Endometrium (tissue), 2 donors: ENCODE measurements around the gene PVRIG.
"Not testable (repeated sequence)": the region's sequence is repeated elsewhere in the genome, so short reads cannot be mapped to it uniquely, and the experiment has no call there.

ENCODE experiments used
- FAIRE-seq: peaks from 2 replicates; lab custom pipeline; 2012; peaks lifted over from hg19 to GRCh38; lab: Jason Lieb, UNC
- donor health status: control.
- donor health status: control.

PVRIG gene

DNA sequence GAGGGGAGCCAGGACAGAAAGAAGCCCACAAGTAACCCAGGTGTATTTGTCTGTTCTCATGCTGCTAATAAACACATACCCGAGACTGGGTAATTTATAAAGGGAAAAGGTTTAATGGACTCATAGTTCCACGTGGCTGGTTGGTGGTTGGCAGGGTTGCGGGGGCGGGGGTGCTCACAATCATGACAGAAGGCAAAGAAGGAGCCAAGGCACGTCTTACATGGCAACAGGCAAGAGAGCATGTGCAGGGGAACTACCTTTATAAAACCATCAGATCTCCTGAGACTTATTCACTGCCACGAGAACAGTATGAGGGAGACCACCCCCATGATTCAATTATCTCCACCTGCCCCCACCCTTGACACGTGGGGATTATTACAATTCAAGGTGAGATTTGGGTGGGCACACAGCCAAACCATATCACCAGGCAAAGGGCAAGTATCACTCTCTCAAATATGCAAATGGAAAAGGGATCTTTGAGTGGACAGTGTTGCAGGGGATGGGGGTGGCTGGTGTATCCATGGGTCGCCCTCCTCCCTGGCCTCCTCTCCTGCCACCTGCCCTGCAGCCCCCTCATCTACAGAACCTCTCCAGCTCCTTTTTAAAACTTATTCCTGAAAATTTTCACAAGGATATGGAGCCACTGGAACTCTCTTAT, 15.0 kb downstream of the PVRIG start:
- not testable (repeated sequence) for FAIRE-seq

DNA sequence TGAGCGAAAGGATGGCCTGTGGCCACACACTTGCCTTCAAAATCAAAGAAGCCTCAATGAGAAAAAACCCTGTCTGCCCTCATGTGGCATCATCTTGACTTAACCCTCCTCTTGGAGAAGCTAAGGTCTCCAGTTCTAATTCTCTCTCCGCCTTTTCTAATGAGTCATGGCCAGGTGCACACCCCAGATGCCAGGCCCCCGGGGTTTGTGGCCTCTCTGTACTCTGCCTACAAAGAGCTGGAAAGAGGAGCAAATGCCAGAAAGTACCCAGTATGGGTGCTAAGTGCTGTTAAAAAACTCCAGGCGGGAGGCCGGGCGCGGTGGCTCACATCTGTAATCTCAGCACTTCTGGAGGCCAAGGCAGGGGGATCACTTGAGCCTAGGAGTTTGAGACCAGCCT, 20.2 kb downstream of the PVRIG start:
- not testable (repeated sequence) for FAIRE-seq

DNA sequence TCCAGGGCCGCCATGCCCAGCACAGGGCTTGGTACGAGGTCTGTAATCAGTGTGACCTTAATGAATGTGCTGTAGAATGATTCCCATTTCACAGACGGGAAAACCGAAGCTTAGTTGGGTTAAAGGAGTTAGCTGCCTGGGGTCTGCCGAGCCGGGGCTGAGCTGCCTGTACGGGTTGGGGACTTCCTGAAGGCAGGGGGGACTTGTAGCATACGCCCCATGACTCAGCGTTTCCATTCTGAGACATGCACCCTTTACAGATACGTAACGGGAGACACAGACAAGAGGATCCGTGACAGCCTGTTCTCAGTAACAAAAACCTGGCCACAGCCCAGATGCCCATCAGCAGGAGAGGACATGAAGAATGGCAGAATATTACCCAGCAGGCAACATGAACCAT, 23.6 kb downstream of the PVRIG start:
- FAIRE-seq = not testable (repeated sequence)

DNA sequence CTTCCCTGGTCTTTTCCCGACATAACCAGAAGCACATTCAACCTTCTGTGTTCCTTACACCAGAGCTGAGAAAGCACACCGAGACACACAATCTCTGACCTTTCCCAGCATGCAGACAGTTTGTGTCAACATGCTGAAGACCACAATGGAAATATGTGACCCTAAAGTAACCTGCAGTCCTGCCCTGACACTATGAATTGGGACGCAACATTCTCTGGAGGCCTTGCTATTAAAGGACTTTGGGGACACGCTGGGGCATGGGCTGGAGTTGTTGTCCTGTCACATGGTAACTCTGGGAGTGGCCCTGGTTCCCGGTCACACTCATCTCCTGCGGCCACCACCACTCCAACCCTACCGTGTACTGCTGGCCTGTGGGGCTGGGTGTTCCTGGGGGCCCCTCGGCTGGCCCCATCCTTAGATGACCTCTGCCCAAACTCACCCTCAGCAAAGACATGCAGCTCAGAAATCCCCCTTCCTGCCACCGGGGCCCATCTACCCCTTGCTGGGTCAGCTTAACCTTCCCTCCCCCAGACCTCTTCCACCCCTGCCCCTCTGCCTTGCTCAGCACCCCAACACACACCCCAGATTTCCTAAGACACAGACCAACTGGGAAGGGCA, 25.3 kb downstream of the PVRIG start:
- FAIRE-seq = not testable (repeated sequence)

DNA sequence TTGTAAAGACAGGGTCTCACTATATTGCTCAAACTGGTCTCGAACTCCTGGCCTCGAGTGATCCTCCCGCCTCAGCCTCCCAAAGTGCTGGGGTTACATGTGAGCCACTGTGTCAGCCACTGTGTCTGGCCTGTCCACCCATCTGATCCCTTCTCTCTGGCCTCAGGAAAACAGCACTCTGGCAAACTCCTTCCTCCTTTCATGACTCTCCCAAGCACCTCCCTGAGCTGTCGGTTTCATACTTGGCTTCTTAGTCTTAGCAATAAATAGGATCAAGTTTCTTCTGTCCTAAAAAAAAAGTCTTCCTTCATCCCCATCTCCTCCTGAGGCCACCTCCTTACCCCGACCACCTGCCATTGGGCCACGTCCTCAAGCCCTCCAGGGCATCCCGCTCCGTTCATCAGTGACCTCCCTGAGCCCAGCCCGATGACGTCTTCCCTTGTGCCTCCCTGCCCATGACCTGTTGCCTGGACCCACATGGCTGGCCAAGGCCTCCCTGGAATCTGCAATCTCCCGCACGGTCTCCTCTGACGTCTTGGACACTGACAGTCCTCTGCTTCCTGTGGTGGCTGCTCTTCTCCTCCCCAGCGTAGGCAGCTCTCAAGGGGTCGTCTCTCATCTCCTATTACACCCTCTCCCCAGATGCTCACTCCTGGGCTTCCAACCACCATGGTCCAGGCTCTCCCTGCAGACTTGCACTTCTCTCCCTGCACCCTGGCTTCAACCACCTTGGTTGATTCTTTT, 26.5 kb downstream of the PVRIG start:
- not testable (repeated sequence) for FAIRE-seq

DNA sequence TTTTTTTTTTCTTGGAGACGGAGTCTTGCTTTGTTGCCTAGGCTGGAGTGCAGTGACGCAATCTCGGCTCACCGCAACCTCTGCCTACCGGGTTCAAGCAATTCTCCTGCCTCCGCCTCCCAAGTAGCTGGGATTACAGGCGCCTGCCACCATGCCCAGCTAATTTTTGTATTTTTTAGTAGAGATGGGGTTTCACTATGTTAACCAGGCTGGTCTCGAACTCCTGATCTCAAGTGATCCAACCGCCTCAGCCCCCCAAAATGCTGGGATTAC, 27.1 kb downstream of the PVRIG start:
- FAIRE-seq = not testable (repeated sequence)

DNA sequence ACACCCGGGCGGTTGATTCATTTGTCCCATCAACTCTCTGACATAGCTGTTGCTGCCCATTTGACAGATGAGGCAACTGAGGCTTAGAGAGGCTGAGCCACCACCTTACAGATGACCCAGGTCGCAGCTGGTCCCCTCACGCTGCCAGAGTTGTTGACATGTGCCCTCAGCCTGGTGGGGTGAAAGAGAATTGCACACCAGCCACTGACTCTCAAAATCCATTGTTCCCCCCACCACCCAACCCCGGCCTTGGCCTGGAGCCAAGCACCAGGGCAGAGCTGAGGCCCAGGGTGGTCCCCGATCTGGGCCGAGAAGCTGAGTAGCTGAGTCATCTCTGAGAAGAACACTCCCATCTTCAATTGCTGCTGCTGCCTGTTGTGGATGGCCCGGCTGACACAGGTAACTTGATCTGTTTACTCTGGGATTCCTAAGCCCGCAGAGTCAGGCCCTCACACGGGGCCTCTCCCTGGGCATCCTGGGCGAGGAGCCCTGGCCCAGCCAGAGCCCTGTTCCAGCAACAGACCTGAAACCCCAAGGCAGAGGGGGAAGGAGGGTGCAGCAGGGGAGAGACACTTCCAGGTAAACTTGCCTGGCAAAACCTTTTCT, 27.5 kb downstream of the PVRIG start:
- no peak for FAIRE-seq

DNA sequence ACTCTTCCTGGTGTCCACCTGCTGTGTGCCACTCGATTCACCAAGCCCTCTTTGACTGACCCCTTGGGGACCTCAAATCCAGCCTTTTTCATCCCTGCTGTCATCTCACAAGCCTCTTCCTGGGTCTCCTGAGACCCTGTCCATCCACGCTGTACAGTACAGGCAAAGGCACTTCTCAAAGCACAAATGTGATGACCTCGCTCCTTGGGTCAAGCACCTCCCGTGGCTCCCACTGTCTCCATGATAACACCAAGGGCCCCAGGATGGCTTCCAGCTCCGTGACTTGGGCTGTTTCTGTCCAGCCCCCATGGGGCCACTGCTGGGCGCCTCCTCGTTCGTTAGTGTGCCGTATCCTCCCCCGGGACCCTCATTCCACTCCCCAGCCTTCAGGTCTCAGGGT, 28.7 kb downstream of the PVRIG start:
- FAIRE-seq = no peak

DNA sequence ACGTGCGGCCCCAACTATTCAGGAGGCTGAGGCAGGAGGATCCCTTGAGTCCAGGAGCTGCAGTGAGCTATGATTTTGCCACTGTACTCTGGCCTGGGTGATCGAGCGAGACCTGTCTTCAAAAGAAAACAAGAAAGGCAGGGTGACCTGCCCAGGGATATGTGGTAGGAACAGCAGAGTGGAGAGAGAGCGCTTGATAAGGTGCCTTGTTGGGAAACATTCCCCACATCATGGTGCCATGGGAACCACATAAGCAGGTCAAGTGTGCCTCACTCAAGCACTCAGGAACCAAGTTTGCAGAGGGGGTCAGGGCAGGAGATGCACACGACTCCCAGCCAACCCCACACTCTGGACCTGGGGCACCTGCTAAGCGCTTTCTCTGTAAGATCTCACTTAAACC, 37.3 kb downstream of the PVRIG start:
- no peak for FAIRE-seq

DNA sequence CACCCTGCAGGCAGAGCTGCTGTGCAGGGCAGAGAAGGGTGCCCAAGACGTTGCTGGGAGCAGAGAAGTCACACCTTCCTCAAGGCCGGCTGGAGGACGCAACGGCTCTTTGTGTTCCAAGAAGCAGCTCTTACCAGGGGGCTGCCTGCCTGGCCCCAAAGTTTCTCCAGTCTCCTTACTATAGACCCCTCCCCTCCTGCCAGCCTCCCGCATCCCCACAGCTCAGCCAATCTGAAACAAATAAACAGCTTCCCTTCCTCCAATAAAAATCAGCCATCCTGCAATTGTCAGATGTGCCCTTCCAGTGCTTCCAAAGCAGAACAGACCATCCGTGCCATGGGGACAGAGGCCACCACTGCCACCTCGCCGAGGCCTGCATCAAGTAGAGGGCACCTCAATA, 40.2 kb downstream of the PVRIG start:
- not testable (repeated sequence) for FAIRE-seq

DNA sequence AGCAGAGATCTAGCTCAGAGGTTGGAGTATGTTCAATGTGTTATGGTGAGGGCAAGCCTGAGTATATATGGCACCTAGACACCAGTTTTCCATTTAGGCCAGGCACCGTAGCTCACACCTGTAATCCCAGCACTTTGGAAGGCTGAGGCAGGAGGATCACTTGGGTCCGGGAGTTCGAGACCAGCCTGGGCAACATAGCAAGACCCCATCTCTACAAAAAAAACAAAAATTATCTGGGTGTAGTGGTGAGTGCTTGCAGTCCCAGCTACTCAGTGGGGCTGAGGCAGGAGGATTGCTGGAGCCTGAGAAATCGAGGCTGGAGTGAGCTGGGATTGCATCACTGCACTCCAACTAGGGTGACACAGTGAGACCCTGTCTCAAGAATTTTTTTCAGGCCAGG, 43.1 kb downstream of the PVRIG start:
- FAIRE-seq = not testable (repeated sequence)

DNA sequence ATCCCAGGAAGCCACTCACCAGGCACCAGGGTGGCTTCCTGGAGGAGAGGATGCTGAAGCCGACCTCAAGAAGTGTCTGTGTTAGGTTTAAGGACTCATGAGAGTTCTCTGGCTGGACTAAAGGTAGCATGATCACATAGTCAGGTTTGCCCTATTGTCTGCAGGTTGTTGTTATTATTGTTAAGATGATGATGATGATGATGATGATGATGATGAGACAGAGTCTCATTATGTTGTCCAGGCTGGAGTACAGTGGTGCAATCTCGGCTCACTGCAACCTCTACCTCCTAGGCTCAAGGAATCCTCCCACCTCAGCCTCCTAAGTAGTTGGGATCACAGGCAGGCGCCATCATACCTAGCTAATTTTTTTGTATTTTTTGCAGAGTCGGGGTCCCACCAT, 44.5 kb downstream of the PVRIG start:
- not testable (repeated sequence) for FAIRE-seq

DNA sequence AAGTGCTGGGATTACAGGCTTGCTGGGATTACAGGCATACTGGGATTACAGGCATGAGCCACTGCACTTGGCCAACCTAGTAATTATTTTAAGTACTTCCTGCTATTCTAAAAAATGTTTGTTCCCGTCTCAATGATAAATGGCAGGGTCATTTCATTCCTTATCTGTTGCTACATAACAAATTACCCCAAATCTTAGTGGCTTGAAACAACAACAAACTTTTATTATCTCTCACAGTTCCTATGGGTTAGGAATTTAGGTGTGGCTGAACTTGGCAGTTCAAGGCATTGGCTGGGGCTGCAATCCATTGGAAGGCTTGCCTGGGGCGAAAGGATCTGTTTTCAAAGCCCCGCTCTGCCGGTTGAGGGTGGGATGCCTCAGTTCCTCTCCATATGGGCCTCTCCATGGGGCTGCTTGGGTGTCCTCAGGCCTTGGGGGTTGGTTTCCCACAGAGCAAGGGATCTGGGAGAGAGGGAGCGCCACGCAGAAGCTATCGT, 45.0 kb downstream of the PVRIG start:
- not testable (repeated sequence) for FAIRE-seq

DNA sequence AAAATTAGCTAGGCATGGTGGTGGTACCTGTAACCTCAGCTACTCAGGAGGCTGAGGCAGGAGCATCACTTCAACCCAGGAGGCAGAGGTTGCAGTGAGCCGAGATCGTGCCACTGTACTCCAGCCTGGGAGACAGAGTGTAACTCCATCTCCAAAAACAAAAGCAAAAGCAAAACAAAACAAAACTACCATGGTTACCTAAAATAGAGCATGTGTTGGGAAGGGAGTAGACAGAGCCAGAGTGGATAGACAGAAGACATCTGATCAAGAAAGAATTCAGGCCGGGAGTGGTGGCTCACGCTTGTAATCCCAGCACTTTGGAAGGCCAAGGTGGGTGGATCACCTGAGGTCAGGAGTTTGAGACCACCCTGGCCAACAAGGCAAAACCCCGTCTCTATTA, 46.1 kb downstream of the PVRIG start:
- not testable (repeated sequence) for FAIRE-seq

DNA sequence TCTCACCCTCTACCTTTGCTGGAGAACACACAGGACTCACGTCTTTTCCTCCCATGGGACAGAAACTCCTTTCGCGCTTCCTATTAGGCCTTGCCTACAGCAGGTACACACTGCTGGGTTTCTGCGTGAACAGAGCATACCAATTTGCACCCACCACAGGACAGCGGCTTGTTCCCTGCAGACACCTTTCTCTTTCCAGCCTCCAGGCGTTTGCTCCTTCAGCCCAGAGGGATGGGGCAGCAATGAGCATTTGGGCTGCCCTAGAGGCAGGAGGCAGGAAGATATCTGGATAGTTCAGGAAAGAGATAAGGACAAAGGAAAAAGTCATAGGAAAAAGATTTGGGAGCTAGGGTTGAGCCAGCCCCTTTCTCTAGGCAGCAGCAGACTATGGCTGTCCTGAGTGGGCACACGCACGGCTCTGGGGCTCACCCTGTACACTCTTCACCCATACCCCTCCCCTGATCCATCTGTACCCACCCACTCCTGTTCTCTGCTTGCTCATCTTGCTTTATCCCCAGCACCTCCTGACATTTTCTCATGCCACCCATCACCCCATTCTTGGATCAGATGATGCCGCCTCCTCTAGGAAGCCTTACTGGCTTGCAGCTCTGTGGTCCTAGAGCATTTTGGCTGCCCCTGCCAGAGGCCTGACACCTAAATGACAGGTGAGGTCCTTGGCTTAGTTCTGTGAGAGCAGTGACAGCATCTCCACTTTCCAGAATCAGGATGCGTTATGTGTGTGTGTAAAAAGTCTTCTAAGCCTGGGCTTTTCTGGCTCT, 47.0 kb downstream of the PVRIG start:
- FAIRE-seq = no peak

DNA sequence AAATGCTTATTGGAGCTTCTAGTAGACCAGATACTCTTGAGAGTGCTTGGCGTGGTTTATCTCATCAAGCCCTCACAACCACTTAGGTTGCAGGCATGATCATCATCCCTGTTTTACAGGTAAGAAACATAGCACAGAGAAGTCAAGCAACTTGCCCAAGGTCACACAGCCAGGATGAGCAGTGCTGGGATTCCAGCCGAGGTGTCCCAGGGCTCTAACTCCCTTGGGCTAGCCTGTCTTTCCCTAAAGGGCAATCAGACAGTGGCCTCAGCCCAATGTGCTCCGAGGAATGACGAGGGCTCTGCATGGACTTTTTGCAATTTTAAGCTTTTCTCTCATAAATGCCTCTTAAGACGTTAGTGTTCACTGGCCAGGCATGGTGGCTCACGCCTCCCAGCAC, 47.9 kb downstream of the PVRIG start:
- no peak for FAIRE-seq

DNA sequence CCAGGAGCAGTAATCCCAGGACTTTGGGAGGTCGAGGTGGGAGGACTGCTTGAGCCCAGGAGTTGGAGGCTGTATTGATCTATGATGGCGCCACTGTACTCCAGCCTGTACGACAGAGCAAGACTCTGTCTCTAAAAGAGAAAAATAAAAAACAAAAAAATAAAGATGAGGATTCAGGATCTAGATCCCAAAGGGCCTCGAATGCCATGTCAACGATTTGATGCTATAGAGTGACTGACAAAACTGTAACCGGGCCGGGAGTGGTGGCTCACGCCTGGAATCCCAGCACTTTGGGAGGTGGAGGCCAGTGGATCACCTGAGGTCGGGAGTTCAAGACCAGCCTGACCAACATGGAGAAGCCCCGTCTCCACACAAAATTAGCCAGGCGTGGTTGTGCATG, 49.1 kb downstream of the PVRIG start:
- FAIRE-seq = not testable (repeated sequence)

DNA sequence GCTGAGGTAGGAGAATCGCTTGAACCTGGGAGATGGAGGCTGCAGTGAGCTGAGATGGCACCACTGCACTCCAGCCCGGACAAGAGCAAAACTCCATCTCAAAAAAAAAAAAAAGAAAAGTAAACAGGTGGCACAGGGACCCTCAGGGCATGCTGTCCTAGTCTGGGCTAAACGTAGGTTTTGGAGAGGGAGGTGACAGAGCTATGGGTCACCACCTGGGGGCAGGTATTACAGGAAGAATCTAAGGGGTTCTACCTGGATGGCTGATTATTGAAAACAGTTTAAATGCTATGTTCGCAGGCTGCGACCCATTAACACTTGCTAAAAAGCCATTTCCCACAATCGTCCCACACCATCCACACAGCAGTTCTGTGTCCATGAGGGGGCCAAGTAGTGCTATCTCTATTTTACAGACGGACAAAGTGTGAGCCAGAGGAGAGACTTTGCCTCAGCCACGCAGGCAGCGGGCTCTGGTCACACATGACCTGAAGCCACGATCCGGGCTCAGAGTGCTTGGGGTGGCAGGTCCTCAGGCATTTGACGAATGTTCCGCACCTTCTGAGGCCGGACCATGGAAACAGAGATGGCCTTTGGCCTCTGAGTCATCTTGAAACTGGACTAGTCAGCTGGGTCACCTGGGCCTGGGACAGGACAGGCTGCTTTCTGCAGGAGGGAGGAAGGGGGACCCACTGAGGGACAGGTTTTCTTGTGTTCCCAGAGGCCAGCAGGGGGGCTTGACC, 49.7 kb downstream of the PVRIG start:
- not testable (repeated sequence) for FAIRE-seq

DNA sequence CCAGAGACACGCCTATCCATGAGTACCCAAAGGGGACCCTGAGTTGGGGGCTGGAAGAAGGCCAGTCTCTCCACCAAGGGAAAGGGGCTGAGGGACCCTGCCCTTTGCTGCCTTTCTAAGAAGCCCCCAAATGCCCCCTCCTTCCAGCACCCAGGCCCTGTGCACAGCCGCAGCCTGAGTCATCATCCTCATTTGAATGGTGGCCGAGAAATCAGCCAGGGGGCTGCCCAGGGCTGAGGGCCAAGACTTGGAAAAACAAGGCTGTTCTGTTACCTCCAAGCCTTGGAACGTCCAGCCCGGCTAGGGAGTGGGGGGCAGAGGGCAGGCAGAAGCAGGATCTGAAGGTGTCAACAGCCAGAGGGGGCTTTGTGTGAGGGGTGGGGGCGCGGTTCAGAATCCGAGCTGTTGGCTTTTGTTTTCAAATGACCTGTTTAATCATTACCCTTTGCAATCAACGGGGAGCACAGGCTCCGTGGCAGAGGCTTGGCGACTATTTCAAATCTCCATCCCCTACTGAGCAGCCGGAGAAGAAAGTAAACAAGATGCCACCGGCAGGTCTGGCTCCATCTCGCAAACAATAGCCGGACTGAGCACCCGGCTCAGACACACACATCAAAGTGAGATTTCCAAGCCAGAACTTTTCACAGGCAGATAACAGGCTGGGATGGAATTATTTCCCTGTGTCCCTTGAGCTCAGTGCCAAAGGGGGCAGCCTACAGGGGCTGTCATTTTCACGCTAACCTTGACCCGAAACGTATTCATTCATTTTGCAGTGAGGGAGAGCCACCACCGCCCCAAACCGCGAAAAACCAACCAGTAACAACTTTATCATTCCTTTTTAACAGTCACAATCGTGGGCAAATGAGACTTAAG, 50.5 kb downstream of the PVRIG start:
- not testable (repeated sequence) for FAIRE-seq
